ENCODE data around the gene MGARP. TPM values are rescaled to one million over a fixed set of nuclear protein-coding genes. Genes with fewer than 3 reads are reported as not detected.
A peak's percentile ranks its signal among the peaks of the same experiment; 100 is the strongest.

MGARP gene
- total and polyA plus RNA-seq, 7 experiments from 2014 or later = 0.29 to 0.70 (median 0.31) TPM; not detected in 3

DNA sequence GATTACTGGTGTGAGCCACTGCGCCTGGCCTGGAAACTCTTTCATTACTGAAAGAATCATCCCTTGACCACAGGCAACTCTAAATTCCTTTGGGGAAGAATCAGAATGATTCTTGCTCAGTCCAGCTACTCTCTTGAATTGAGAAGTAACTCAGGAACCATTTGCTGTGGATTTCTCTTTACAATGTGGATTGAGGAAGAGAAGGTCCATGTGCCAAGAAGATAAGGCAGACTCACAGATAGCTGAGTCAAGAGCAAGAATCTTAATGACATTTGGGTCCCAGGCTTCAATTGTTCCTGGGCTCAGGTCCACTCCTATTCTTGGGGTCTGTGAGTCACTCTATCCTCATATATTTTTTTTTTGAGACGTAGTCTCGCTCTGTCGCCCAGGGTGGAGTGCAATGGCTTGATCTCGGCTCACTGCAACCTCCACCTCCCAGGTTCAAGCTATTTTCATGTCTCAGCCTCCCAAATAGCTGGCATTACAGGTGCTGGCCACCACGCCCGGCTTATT is 6.2 kb upstream of the MGARP start:
- intact Hi-C loops (cut with micrococcal nuclease) = no loop called here
- no peaks in the 10 kb centered on the region for H3K9me3 ChIP-seq (ENCODE audit: control insufficient read depth in 2 of 3, low read length in 3 of 3)
- peaks cover 0 to 16% (median 5%) of the 10 kb centered on the region in 11 donors for H3K9me3 Mint-ChIP-seq
- H3K36me3 ChIP-seq (ENCODE audit: control insufficient read depth in 2 of 3, insufficient read depth in 3 of 3, low read length in 3 of 3) = peaks cover 4 to 6% (median 5%) of the 10 kb centered on the region in 3 experiments
- peaks cover 0 to 3% (median 0%) of the 10 kb centered on the region in 7 donors for H3K4me1 Mint-ChIP-seq
- H3K27ac ChIP-seq (ENCODE audit: low read depth, low read length) = no peak overlapping the region
- H3K27me3 Mint-ChIP-seq = peaks cover 0 to 25% (median under 1%) of the 10 kb centered on the region in 5 donors
- no peaks in the 10 kb centered on the region for H3K27me3 ChIP-seq (ENCODE audit: control insufficient read depth in 2 of 2, insufficient read depth in 2 of 2, low read length in 2 of 2)
- ATAC-seq (no peak), DNase-seq (no peak)
- no peak overlapping the region for H3K27ac Mint-ChIP-seq
- ChIA-PET POLR2A (interaction anchor here (1.5 kb wide), 1 partner anchor 9 kb away, joined by 6 read pairs; no protein-coding TSS in a partner anchor), CTCF (no interaction called here)
- no peak overlapping the region for H3K4me3 Mint-ChIP-seq
- H3K36me3 Mint-ChIP-seq = peaks cover 8 to 28% (median 21%) of the 10 kb centered on the region in 5 donors
- no peak overlapping the region for H3K4me3 ChIP-seq (ENCODE audit: low read length)
- no peaks in the 10 kb centered on the region for H3K4me1 ChIP-seq (ENCODE audit: control insufficient read depth in 2 of 2, insufficient read depth in 2 of 2, low read length in 2 of 2)

DNA sequence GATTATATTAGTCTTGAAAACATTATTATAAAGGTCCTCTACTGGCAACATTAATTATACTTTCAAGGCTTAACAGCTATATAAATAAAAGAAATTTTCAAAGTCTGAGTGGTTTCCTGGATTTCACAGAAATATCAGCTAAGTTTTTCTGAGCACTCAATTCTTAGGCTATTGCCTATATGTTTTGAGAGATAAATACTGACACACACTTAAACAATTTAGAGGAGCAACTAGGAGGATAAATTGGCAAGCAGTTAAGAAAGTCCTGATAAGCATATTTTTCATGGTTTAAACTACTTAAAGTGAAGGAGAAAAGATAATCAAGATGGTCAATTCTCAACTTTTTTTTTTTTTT is 2.7 kb upstream of the MGARP start:
- POLR2A ChIA-PET = no interaction called here

DNA sequence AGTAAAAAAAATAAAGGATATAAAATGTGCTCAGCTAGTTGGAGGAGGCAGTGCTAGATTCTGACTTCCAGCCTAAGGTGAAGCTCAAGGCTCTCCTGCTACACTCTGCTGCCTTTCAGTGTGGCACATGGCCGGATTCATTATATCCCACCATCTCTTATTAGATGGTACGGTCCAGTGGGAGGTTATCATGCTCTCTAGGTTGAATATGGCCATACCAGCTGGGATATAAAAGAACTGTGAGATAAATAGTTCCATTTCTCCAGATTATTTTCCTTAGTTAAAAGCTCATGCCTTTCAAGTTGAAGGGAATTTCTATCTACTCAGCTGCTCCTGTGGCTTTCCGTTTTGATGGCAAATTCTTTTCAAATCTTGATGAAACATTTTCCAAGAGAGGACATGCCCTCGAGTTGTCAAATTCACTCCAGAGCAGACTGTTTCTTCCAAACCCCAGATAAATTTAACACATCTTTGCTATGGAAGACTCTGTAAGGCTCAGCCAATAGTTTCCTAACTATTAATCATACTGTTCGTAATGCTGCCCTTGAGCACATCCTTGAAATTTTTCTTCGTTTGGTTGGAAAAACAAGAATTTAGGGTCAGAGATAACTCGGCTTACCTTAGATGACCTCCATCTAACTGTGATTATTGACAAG is 2.2 kb upstream of the MGARP start:
- intact Hi-C loops (cut with micrococcal nuclease) = no loop called here
- ChIA-PET POLR2A (interaction anchor here (0.7 kb wide), 1 partner anchor 1156 kb away, joined by 5 read pairs; no protein-coding TSS in a partner anchor), CTCF (interaction anchor here (0.6 to 1.5 kb wide), 2 partner anchors 14 to 850 kb away, joined by 3 to 9 read pairs; no protein-coding TSS in a partner anchor)
- Histone ChIP-seq H3K9me3 (ENCODE audit: control insufficient read depth in 2 of 3, low read length in 3 of 3) (no peaks in the 10 kb centered on the region), H3K27ac (ENCODE audit: low read depth, low read length) (no peak overlapping the region), H3K4me3 (ENCODE audit: low read length) (no peak overlapping the region), H3K36me3 (ENCODE audit: control insufficient read depth in 2 of 3, insufficient read depth in 3 of 3, low read length in 3 of 3) (no peaks in the 10 kb centered on the region), H3K27me3 (ENCODE audit: control insufficient read depth in 2 of 2, insufficient read depth in 2 of 2, low read length in 2 of 2) (peaks cover 3 to 22% of the 10 kb centered on the region in 2 donors), H3K4me1 (ENCODE audit: control insufficient read depth in 2 of 2, insufficient read depth in 2 of 2, low read length in 2 of 2) (peaks cover 0 to 14% of the 10 kb centered on the region in 2 donors)
- H3K4me3 Mint-ChIP-seq = no peak overlapping the region
- DNase-seq (no peak), ATAC-seq (no peak)
- peaks cover 15 to 22% (median 19%) of the 10 kb centered on the region in 7 donors for H3K4me1 Mint-ChIP-seq
- H3K27me3 Mint-ChIP-seq = peaks cover 30 to 63% (median 36%) of the 10 kb centered on the region in 5 donors
- peaks cover 0 to 16% (median 5%) of the 10 kb centered on the region in 11 donors for H3K9me3 Mint-ChIP-seq
- peaks cover 5 to 17% (median 11%) of the 10 kb centered on the region in 5 donors for H3K36me3 Mint-ChIP-seq
- H3K27ac Mint-ChIP-seq = no peak overlapping the region

More for the DNA sequence above, 2.7 kb upstream of the MGARP start:
- Histone ChIP-seq H3K9me3 (ENCODE audit: control insufficient read depth in 2 of 3, low read length in 3 of 3) (no peaks in the 10 kb centered on the region), H3K27ac (ENCODE audit: low read depth, low read length) (no peak overlapping the region), H3K4me3 (ENCODE audit: low read length) (no peak overlapping the region), H3K27me3 (ENCODE audit: control insufficient read depth in 2 of 2, insufficient read depth in 2 of 2, low read length in 2 of 2) (peaks cover 3 to 22% of the 10 kb centered on the region in 2 donors), H3K4me1 (ENCODE audit: control insufficient read depth in 2 of 2, insufficient read depth in 2 of 2, low read length in 2 of 2) (peaks cover 0 to 14% of the 10 kb centered on the region in 2 donors), H3K36me3 (ENCODE audit: control insufficient read depth in 2 of 3, insufficient read depth in 3 of 3, low read length in 3 of 3) (no peaks in the 10 kb centered on the region)
- Mint-ChIP-seq H3K36me3 (peaks cover 5 to 17% (median 14%) of the 10 kb centered on the region in 5 donors), H3K27me3 (peaks cover 29 to 60% (median 31%) of the 10 kb centered on the region in 5 donors), H3K4me3 (no peak overlapping the region), H3K27ac (no peak overlapping the region), H3K4me1 (peaks cover 15 to 22% (median 19%) of the 10 kb centered on the region in 7 donors), H3K9me3 (peaks cover 0 to 16% (median 5%) of the 10 kb centered on the region in 11 donors)
- DNase-seq (no peak), ATAC-seq (no peak)
- CTCF ChIA-PET = interaction anchor here (1.5 kb wide), 1 partner anchor 13 kb away, joined by 3 read pairs; no protein-coding TSS in a partner anchor
- intact Hi-C loops (cut with micrococcal nuclease) = no loop called here

DNA sequence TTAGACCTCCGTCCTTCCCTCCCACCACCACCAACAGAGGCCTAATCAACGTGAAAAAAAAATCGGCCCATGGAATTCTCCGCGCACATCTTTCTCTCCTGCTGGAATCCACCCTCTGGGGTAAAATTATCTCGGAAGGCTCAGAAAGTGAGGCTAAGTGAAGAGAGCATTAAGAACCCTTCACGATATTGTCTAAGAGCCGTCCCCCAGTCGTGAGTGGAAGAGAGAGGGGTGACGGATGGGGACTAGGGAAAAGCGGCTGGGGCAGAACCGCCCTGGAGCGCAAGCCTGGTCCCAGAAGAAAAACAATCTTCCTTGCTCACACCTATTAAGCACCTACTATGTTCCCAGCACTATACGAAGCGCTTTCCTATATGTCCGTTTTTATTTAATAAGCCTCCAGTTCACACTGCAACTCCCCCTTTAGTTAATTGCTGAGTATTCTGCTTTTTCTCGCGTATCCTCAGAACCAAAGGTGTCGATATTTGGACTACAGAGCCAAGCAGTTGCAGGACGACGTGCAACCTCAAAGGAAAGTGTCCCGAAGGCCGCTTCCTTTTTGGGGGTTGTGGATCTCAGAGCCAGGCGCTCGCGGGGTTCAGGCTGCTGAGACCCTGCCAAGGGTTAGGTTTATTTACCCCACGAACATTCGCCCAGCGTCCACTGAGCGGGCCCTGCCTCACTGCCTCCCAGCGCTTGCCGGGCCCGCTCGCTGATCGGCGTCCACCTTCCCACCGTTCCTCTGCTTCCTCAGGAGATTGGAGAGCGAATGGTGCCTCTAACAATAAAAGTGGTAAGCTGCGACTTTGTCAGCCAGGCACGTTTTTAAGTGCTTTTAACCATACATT is 889 bp downstream of the MGARP start:
- Mint-ChIP-seq H3K4me1 (peaks cover 15 to 22% (median 19%) of the 10 kb centered on the region in 7 donors), H3K27ac (no peak overlapping the region), H3K4me3 (peak overlapping the region; percentile 63 to 84 (median 79)), H3K9me3 (peaks cover 0 to 3% (median 0%) of the 10 kb centered on the region in 11 donors), H3K27me3 (peaks cover 41 to 77% (median 54%) of the 10 kb centered on the region in 5 donors), H3K36me3 (peaks cover 0 to 6% (median 0%) of the 10 kb centered on the region in 5 donors)
- ChIA-PET CTCF (no interaction called here), POLR2A (interaction anchor here (0.6 kb wide), 1 partner anchor 233 kb away, joined by 5 read pairs; no protein-coding TSS in a partner anchor)
- peaks cover 3 to 25% of the 10 kb centered on the region in 2 donors for H3K27me3 ChIP-seq (ENCODE audit: control insufficient read depth in 2 of 2, insufficient read depth in 2 of 2, low read length in 2 of 2)
- peak; percentile 47 for ATAC-seq
- intact Hi-C loops (cut with micrococcal nuclease) = loop anchor here in 1 of 2 donors (1.0 kb wide), 1 partner anchor 13 kb away; no protein-coding TSS in a partner anchor
- no peak overlapping the region for H3K27ac ChIP-seq (ENCODE audit: low read depth, low read length)
- no peaks in the 10 kb centered on the region for H3K9me3 ChIP-seq (ENCODE audit: control insufficient read depth in 2 of 3, low read length in 3 of 3)
- peak overlapping the region; percentile 45 for H3K4me3 ChIP-seq (ENCODE audit: low read length)
- DNase-seq = peak in 1 of 9 donors; percentile 12
- peaks cover 0 to 14% of the 10 kb centered on the region in 2 donors for H3K4me1 ChIP-seq (ENCODE audit: control insufficient read depth in 2 of 2, insufficient read depth in 2 of 2, low read length in 2 of 2)
- no peaks in the 10 kb centered on the region for H3K36me3 ChIP-seq (ENCODE audit: control insufficient read depth in 2 of 3, insufficient read depth in 3 of 3, low read length in 3 of 3)

DNA sequence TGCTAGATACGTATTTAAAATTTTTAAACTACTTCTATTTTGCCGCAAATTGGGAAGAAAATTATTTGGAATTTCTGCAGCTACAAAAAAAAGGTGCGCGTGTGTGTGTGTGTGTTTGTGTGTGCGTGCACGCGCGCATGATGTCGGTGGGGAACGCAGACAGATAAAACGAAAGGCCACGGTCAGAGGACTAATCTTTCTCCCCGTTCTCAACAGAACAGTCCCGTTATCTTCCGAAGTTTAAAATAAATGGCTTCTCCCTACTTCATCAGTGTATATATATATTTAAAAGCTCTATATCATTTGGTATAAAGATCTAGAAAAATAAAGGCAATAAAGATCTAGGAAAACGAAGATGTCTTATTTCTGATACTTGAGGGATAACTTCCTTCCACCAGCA is 1.5 kb downstream of the MGARP start:
- Mint-ChIP-seq H3K27ac (no peak overlapping the region), H3K27me3 (peaks cover 41 to 75% (median 54%) of the 10 kb centered on the region in 5 donors), H3K36me3 (peaks cover 0 to 4% (median 0%) of the 10 kb centered on the region in 5 donors), H3K9me3 (peaks cover 0 to 1% (median 0%) of the 10 kb centered on the region in 11 donors), H3K4me1 (peaks cover 15 to 22% (median 19%) of the 10 kb centered on the region in 7 donors), H3K4me3 (peak overlapping the region; percentile 63 to 84 (median 79))
- peaks cover 3 to 25% of the 10 kb centered on the region in 2 donors for H3K27me3 ChIP-seq (ENCODE audit: control insufficient read depth in 2 of 2, insufficient read depth in 2 of 2, low read length in 2 of 2)
- H3K27ac ChIP-seq (ENCODE audit: low read depth, low read length) = no peak overlapping the region
- no peaks in the 10 kb centered on the region for H3K9me3 ChIP-seq (ENCODE audit: control insufficient read depth in 2 of 3, low read length in 3 of 3)
- H3K4me1 ChIP-seq (ENCODE audit: control insufficient read depth in 2 of 2, insufficient read depth in 2 of 2, low read length in 2 of 2) = peaks cover 0 to 14% of the 10 kb centered on the region in 2 donors
- CTCF ChIA-PET = no interaction called here
- H3K4me3 ChIP-seq (ENCODE audit: low read length) = no peak overlapping the region
- DNase-seq (peak in 1 of 9 donors; percentile 2), ATAC-seq (no peak)
- intact Hi-C loops (cut with micrococcal nuclease) = loop anchor here in 1 of 2 donors (1.0 kb wide), 1 partner anchor 12 kb away; no protein-coding TSS in a partner anchor
- H3K36me3 ChIP-seq (ENCODE audit: control insufficient read depth in 2 of 3, insufficient read depth in 3 of 3, low read length in 3 of 3) = no peaks in the 10 kb centered on the region
- POLR2A ChIA-PET = interaction anchor here (0.6 kb wide), 1 partner anchor 232 kb away, joined by 5 read pairs; no protein-coding TSS in a partner anchor

DNA sequence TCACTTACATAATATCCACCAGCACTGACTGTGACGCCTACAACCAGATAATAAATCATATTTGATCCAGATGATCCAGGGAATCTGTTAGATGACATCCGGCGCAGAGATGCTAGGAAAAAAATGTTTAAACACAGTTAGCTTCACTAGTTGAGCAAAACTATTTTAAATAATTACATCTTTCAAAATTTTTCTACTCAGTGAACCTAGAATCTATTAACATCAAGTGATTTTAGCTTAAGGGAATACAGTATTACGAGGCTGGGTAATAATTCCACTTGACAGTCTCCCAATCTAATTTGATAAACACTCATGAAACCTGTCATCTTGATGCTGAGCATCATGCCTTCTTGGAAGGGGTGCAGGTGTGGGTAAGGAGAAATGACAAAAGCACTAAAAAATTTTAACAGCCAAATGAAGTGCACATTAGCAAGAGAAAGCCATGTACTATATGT is 4.7 kb downstream of the MGARP start:
- H3K27me3 ChIP-seq (ENCODE audit: control insufficient read depth in 2 of 2, insufficient read depth in 2 of 2, low read length in 2 of 2) = peaks cover 3 to 23% of the 10 kb centered on the region in 2 donors

More for the DNA sequence above, 4.7 kb downstream of the MGARP start:
- DNase-seq (no peak), ATAC-seq (no peak)
- H3K36me3 Mint-ChIP-seq = peaks cover 0 to 4% (median 0%) of the 10 kb centered on the region in 5 donors
- Histone ChIP-seq H3K9me3 (ENCODE audit: control insufficient read depth in 2 of 3, low read length in 3 of 3) (no peaks in the 10 kb centered on the region), H3K36me3 (ENCODE audit: control insufficient read depth in 2 of 3, insufficient read depth in 3 of 3, low read length in 3 of 3) (no peaks in the 10 kb centered on the region), H3K4me1 (ENCODE audit: control insufficient read depth in 2 of 2, insufficient read depth in 2 of 2, low read length in 2 of 2) (peaks cover 0 to 14% of the 10 kb centered on the region in 2 donors), H3K27ac (ENCODE audit: low read depth, low read length) (no peak overlapping the region), H3K4me3 (ENCODE audit: low read length) (no peak overlapping the region)
- peaks cover 35 to 48% (median 45%) of the 10 kb centered on the region in 5 donors for H3K27me3 Mint-ChIP-seq
- ChIA-PET POLR2A (interaction anchor here (1.0 kb wide), 1 partner anchor 10 kb away, joined by 3 read pairs; no protein-coding TSS in a partner anchor), CTCF (interaction anchor here (0.6 kb wide), 1 partner anchor 30 kb away, joined by 5 read pairs; no protein-coding TSS in a partner anchor)
- H3K4me1 Mint-ChIP-seq = peaks cover 15 to 20% (median 17%) of the 10 kb centered on the region in 7 donors
- no peak overlapping the region for H3K4me3 Mint-ChIP-seq
- H3K9me3 Mint-ChIP-seq = no peaks in the 10 kb centered on the region
- no peak overlapping the region for H3K27ac Mint-ChIP-seq
- intact Hi-C loops (cut with micrococcal nuclease) = no loop called here

Data from naive thymus-derived CD4-positive, alpha-beta T cell (primary cell).